NB4 (cell line): ENCODE data around the gene BRINP1.

Experiments
- MYC ChIP-seq: IDR thresholded peaks from 2 replicates; pipeline ENCODE4 v1.6.1; 2011; ENCODE audit warnings: low read depth, low read length
- POLR2A ChIP-seq: IDR thresholded peaks from 2 replicates; pipeline ENCODE4 v1.6.1; 2011; ENCODE audit warnings: mild to moderate bottlenecking; ENCODE audit not compliant: insufficient read length; ENCODE audit errors: extremely low read depth
- TF ChIP-seq, protein P1 (sequence below): IDR thresholded peaks from one replicate; pipeline ENCODE4 v1.5.1; 2012; ENCODE audit warnings: low read depth, low read length

DNA sequence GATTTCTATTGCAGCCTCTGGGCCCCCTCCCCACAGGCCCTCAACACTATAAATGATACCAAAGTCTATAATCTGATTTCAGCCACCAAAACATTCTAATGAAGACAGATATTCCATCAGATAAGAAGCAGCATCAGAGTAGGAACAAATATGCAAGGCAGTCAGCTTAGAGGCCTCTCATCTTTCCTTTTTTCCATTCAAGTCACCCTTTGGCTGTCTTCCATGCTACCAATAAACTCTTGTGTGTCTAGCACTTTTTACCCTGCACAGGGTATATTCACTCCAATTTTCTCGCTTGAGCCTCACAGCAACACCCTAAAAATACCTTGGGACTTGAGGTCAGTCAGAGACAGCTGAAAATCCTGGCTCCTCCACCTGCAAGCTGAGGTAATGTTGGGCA lies 193.7 kb downstream of the BRINP1 start:
- TF ChIP-seq, protein P1, sequence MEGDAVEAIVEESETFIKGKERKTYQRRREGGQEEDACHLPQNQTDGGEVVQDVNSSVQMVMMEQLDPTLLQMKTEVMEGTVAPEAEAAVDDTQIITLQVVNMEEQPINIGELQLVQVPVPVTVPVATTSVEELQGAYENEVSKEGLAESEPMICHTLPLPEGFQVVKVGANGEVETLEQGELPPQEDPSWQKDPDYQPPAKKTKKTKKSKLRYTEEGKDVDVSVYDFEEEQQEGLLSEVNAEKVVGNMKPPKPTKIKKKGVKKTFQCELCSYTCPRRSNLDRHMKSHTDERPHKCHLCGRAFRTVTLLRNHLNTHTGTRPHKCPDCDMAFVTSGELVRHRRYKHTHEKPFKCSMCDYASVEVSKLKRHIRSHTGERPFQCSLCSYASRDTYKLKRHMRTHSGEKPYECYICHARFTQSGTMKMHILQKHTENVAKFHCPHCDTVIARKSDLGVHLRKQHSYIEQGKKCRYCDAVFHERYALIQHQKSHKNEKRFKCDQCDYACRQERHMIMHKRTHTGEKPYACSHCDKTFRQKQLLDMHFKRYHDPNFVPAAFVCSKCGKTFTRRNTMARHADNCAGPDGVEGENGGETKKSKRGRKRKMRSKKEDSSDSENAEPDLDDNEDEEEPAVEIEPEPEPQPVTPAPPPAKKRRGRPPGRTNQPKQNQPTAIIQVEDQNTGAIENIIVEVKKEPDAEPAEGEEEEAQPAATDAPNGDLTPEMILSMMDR = no peak
- TF ChIP-seq MYC (no peak), POLR2A (no peak)
